ENCODE results near the gene PSMC5. TPM values are rescaled to one million over a fixed set of nuclear protein-coding genes. Genes with fewer than 3 reads are reported as not detected.

PSMC5 gene
- total RNA-seq, 1 donor from 2014 or later, result 204 TPM

- Mint-ChIP-seq H3K36me3 (ENCODE audit: low read depth) (peaks cover 73% of the 10 kb centered on the region), H3K27me3 (ENCODE audit: low read depth) (no peaks in the 10 kb centered on the region), H3K4me1 (ENCODE audit: low read depth) (peaks cover 6% of the 10 kb centered on the region), H3K27ac (no peak overlapping the region), H3K4me3 (ENCODE audit: low read depth) (no peak overlapping the region), H3K9me3 (no peaks in the 10 kb centered on the region)
- DNase-seq (ENCODE audit: low spot score), result no peak
- intact Hi-C loops (cut with micrococcal nuclease), result no loop called here
These were observed 22.9 kb upstream of the PSMC5 start for GRCh38 chr17:63804328-63804727.

DNA sequence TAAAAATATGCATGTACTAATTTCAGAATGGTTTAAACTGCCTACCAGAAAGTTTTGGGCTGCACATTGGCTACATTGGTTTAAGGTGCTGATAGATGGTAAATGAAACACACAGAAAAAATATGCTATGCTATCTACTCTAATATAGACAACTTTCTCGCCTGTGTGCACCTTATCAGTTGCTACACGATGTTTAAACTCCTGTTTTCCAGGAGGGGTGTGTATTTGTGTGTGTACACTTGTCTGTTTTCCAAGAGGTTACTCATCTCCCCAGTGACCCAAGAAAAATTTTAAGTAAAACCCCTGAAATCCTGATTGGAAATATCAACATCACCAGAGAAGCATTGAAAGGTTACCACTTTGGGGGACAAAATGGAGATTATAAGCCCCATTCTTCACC is 21.6 kb upstream of the PSMC5 start:
- intact Hi-C loops (cut with micrococcal nuclease), result no loop called here
- H3K9me3 Mint-ChIP-seq, result no peaks in the 10 kb centered on the region
- no peaks in the 10 kb centered on the region for H3K27me3 Mint-ChIP-seq (ENCODE audit: low read depth)
- H3K4me1 Mint-ChIP-seq (ENCODE audit: low read depth), result peaks cover 6% of the 10 kb centered on the region
- DNase-seq (ENCODE audit: low spot score), result no peak
- H3K4me3 Mint-ChIP-seq (ENCODE audit: low read depth), result no peak overlapping the region
- peaks cover 71% of the 10 kb centered on the region for H3K36me3 Mint-ChIP-seq (ENCODE audit: low read depth)
- H3K27ac Mint-ChIP-seq, result no peak overlapping the region

DNA sequence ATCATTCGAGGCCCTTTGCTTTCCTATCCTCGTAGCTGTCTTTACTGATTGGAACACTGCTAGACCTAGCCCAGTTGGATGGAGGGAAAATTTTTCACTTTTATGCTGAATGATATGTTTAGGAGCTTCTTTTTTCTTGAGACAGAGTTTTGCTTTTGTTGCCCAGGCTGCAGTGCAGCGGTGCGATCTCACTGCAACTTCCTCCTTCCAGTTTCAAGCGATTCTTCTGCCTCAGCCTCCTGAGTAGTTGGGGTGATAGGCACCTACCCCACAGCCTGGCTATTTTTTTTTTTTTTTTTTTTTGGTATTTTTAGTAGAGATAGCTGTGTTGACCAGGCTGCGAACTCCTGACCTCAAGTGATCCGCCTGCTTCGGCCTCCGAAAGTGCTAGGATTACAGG is 17.3 kb upstream of the PSMC5 start:
- H3K27me3 Mint-ChIP-seq (ENCODE audit: low read depth), result no peaks in the 10 kb centered on the region
- H3K9me3 Mint-ChIP-seq, result no peaks in the 10 kb centered on the region
- H3K27ac Mint-ChIP-seq, result no peak overlapping the region
- no peak overlapping the region for H3K4me3 Mint-ChIP-seq (ENCODE audit: low read depth)
- H3K36me3 Mint-ChIP-seq (ENCODE audit: low read depth), result peaks cover 90% of the 10 kb centered on the region
- intact Hi-C loops (cut with micrococcal nuclease), result no loop called here
- H3K4me1 Mint-ChIP-seq (ENCODE audit: low read depth), result peaks cover 4% of the 10 kb centered on the region
- no peak for DNase-seq (ENCODE audit: low spot score)

DNA sequence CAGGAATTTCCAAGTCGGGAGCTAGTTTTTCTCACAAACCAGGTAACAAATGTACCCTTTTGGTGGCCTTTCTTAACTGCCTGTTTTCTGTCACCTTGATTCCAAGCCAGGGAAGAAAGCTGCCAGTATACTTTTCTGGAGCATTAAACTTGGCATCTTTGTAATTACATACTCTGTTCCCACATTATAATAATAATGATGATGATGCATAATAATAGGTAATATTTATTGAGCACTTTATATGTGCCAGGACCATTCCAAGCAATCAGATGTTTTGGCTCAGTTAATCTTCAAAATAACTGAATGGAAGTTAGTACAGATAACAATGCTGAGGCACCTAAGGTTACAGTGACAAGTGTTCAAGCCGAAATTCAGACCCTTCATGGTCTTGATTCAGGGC is 11.1 kb upstream of the PSMC5 start:
- no peaks in the 10 kb centered on the region for H3K27me3 Mint-ChIP-seq (ENCODE audit: low read depth)
- no peak overlapping the region for H3K4me3 Mint-ChIP-seq (ENCODE audit: low read depth)
- H3K27ac Mint-ChIP-seq, result no peak overlapping the region
- DNase-seq (ENCODE audit: low spot score), result no peak
- H3K9me3 Mint-ChIP-seq, result no peaks in the 10 kb centered on the region
- peaks cover 2% of the 10 kb centered on the region for H3K4me1 Mint-ChIP-seq (ENCODE audit: low read depth)
- peaks cover 95% of the 10 kb centered on the region for H3K36me3 Mint-ChIP-seq (ENCODE audit: low read depth)
- intact Hi-C loops (cut with micrococcal nuclease), result no loop called here

DNA sequence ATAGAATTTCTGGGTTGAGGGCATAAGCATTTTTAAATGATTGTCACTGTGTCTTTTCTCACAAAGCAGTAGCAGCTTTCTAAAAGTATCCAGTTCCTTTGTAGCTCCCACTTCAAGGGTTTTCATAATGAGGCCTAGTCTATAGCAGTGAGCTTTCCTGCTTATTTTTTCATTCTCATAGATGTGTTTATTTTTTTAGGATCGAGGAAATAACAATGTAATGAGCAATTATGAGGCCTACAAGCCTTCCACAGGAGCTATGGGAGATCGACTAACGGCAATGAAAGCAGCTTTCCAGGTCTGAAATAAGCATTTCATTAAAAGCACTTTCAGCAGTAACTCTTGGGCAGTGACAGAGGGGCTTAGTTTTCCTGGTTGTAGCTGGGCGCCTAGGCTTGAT is 10.6 kb upstream of the PSMC5 start:
- DNase-seq (ENCODE audit: low spot score), result no peak
- Mint-ChIP-seq H3K27me3 (ENCODE audit: low read depth) (no peaks in the 10 kb centered on the region), H3K4me1 (ENCODE audit: low read depth) (peaks cover 3% of the 10 kb centered on the region), H3K4me3 (ENCODE audit: low read depth) (no peak overlapping the region), H3K36me3 (ENCODE audit: low read depth) (peaks cover 94% of the 10 kb centered on the region), H3K27ac (no peak overlapping the region), H3K9me3 (no peaks in the 10 kb centered on the region)
- intact Hi-C loops (cut with micrococcal nuclease), result no loop called here

DNA sequence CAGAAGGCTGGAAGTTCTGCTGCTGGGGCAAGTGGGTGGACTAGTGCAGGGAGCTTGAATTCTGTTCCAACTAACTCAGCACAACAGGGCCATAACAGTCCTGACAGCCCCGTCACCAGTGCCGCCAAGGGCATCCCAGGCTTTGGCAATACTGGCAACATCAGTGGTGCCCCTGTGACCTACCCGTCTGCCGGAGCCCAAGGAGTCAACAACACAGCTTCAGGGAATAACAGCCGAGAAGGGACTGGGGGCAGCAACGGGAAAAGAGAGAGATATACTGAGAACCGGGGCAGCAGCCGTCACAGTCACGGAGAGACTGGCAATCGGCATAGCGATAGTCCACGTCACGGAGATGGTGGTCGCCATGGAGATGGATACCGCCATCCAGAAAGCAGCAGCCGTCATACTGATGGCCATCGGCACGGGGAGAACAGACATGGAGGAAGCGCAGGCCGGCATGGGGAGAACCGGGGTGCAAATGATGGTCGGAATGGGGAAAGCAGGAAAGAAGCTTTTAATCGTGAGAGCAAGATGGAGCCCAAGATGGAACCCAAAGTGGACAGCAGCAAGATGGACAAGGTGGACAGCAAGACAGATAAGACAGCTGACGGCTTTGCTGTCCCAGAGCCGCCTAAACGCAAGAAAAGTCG is 9.4 kb upstream of the PSMC5 start:
- no peaks in the 10 kb centered on the region for H3K9me3 Mint-ChIP-seq
- DNase-seq (ENCODE audit: low spot score), result no peak
- peaks cover 8% of the 10 kb centered on the region for H3K4me1 Mint-ChIP-seq (ENCODE audit: low read depth)
- intact Hi-C loops (cut with micrococcal nuclease), result no loop called here
- no peak overlapping the region for H3K4me3 Mint-ChIP-seq (ENCODE audit: low read depth)
- peaks cover 94% of the 10 kb centered on the region for H3K36me3 Mint-ChIP-seq (ENCODE audit: low read depth)
- no peak overlapping the region for H3K27ac Mint-ChIP-seq
- H3K27me3 Mint-ChIP-seq (ENCODE audit: low read depth), result no peaks in the 10 kb centered on the region

GRCh38 chr17:63819131-63819530 is 8.1 kb upstream of the PSMC5 start:
- no peak overlapping the region for H3K4me3 Mint-ChIP-seq (ENCODE audit: low read depth)

GRCh38 chr17:63819585-63820537 is 7.4 kb upstream of the PSMC5 start:
- Mint-ChIP-seq H3K36me3 (ENCODE audit: low read depth) (peaks cover 94% of the 10 kb centered on the region), H3K9me3 (no peaks in the 10 kb centered on the region), H3K27me3 (ENCODE audit: low read depth) (no peaks in the 10 kb centered on the region), H3K4me3 (ENCODE audit: low read depth) (no peak overlapping the region), H3K4me1 (ENCODE audit: low read depth) (peaks cover 19% of the 10 kb centered on the region), H3K27ac (peak overlapping the region; percentile 54)
- DNase-seq (ENCODE audit: low spot score), result no peak
- intact Hi-C loops (cut with micrococcal nuclease), result no loop called here

More at GRCh38 chr17:63819131-63819530, 8.1 kb upstream of the PSMC5 start:
- H3K27ac Mint-ChIP-seq, result no peak overlapping the region
- intact Hi-C loops (cut with micrococcal nuclease), result no loop called here
- DNase-seq (ENCODE audit: low spot score), result no peak
- peaks cover 18% of the 10 kb centered on the region for H3K4me1 Mint-ChIP-seq (ENCODE audit: low read depth)
- H3K36me3 Mint-ChIP-seq (ENCODE audit: low read depth), result peaks cover 94% of the 10 kb centered on the region
- no peaks in the 10 kb centered on the region for H3K27me3 Mint-ChIP-seq (ENCODE audit: low read depth)
- H3K9me3 Mint-ChIP-seq, result no peaks in the 10 kb centered on the region

- H3K36me3 Mint-ChIP-seq (ENCODE audit: low read depth), result peaks cover 96% of the 10 kb centered on the region
- H3K27me3 Mint-ChIP-seq (ENCODE audit: low read depth), result no peaks in the 10 kb centered on the region
- no peak for DNase-seq (ENCODE audit: low spot score)
- H3K27ac Mint-ChIP-seq, result peak overlapping the region; percentile 2
- peak overlapping the region; percentile 38 for H3K4me3 Mint-ChIP-seq (ENCODE audit: low read depth)
- peaks cover 25% of the 10 kb centered on the region for H3K4me1 Mint-ChIP-seq (ENCODE audit: low read depth)
- H3K9me3 Mint-ChIP-seq, result no peaks in the 10 kb centered on the region
- intact Hi-C loops (cut with micrococcal nuclease), result no loop called here
These were observed 6.2 kb upstream of the PSMC5 start for GRCh38 chr17:63820963-63821561.

- peak overlapping the region; percentile 38 for H3K27ac Mint-ChIP-seq
- no peak for DNase-seq (ENCODE audit: low spot score)
- peaks cover 28% of the 10 kb centered on the region for H3K4me1 Mint-ChIP-seq (ENCODE audit: low read depth)
- H3K27me3 Mint-ChIP-seq (ENCODE audit: low read depth), result no peaks in the 10 kb centered on the region
- intact Hi-C loops (cut with micrococcal nuclease), result no loop called here
- peak overlapping the region; percentile 19 for H3K4me3 Mint-ChIP-seq (ENCODE audit: low read depth)
- no peaks in the 10 kb centered on the region for H3K9me3 Mint-ChIP-seq
- H3K36me3 Mint-ChIP-seq (ENCODE audit: low read depth), result peaks cover 96% of the 10 kb centered on the region
These were observed 5.4 kb upstream of the PSMC5 start for GRCh38 chr17:63821804-63822203.

DNA sequence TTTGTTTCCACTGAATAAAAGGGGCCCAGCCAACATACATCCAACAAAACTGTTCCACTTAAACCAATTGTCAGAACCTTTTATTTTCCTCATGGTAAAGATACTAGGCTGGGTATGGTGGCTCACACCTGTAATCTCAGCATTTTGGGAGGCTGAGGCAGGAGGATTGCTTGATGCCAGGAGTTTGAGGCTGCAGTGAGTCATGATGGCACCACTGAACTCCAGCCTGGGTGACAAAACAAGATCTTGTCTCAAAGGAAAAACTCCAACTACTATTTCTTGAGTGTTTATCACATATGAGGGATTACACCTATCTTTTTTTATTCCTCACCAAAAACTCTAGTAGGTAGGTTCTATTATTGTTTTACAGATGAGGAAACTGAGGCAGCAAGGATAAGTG is 4.7 kb upstream of the PSMC5 start:
- intact Hi-C loops (cut with micrococcal nuclease), result no loop called here
- peaks cover 96% of the 10 kb centered on the region for H3K36me3 Mint-ChIP-seq (ENCODE audit: low read depth)
- peak overlapping the region; percentile 56 for H3K27ac Mint-ChIP-seq
- DNase-seq (ENCODE audit: low spot score), result no peak
- H3K9me3 Mint-ChIP-seq, result no peaks in the 10 kb centered on the region
- H3K27me3 Mint-ChIP-seq (ENCODE audit: low read depth), result no peaks in the 10 kb centered on the region
- H3K4me3 Mint-ChIP-seq (ENCODE audit: low read depth), result no peak overlapping the region
- H3K4me1 Mint-ChIP-seq (ENCODE audit: low read depth), result peaks cover 28% of the 10 kb centered on the region

DNA sequence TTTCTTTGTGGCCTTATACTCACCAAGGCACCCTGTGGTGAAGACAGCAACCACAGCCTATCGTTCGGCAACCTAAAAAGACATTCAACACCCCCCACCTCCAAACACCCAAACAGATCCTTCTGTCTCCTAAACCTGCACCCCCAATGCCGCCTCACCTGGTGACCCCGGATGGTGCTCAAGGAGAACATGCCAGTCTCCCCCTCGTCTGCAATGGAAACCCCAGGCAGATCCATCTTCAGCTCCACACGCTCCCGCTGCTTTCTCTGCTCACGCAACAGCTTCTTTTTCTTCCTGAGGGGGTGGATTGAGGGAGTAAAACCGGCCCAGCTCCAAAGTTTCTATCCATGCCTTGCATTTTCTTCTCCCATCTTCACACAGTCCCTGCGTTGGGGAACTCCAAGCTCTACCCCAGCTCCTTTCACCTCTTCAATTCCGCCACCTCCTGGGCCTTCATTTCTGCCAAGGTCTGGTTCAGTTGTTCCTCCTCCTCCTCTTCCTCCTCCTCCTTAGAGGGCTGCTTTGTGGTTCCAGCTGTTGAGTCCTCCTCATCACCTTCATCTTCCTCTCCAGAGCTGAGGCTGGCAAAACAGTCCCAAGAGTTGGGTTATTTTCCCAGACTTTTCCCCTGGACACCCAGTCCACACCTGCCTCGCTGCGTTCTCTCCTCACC is 3.4 kb upstream of the PSMC5 start:
- H3K9me3 Mint-ChIP-seq, result no peaks in the 10 kb centered on the region
- H3K36me3 Mint-ChIP-seq (ENCODE audit: low read depth), result peaks cover 93% of the 10 kb centered on the region
- no peak for DNase-seq (ENCODE audit: low spot score)
- H3K27me3 Mint-ChIP-seq (ENCODE audit: low read depth), result no peaks in the 10 kb centered on the region
- peaks cover 35% of the 10 kb centered on the region for H3K4me1 Mint-ChIP-seq (ENCODE audit: low read depth)
- H3K4me3 Mint-ChIP-seq (ENCODE audit: low read depth), result no peak overlapping the region
- intact Hi-C loops (cut with micrococcal nuclease), result no loop called here
- no peak overlapping the region for H3K27ac Mint-ChIP-seq

All from activated T-helper 2 cell treated with anti-CD3 and anti-CD28 coated beads, Interferon-gamma antibody, Interleukin-2, Interleukin-4, amounts not matched to agents 10 μg/mL and 5 μg/mL and 100 μg/mL, durations not matched to agents 14 hours and 24 hours and 36 hours (primary cell).